ENCODE measurements around the gene TOPORS.

DNA sequence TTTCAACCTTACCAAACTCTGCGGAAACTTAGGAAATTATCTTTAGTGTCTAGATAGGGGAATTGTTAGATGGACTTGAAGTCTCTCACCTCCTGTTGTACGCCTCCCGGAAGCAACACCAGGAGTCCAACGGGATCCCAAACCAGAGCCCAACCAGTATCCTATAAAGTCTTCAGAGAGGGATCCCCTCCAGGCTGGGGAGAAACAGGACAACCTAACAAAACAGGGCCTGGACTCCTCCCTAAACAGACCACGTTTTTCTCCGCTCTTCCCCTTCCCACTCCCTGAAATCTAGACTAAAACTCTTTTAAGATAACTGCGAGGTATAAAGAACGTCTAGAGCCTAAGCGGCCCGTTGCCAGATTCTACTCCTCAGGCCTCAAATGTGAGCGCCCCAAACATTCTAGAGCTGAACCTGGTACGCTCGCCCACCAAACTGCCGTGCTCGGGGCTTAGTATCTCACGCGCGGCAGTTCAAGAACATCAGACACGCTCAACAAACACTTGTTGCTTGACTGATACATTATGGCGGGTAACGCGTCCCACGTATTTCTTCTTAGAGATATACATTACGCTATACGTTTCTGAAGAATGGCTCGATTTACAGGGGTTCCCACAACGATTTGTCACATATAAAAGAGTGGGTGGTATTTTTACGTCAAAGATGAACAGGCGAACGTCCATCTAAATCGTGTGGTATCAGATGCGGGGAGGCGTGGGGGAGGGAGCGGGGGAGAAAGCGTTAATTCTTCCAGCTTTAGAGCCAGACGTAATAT, 922 bp downstream of the TOPORS start:
- TF ChIP-seq POLR2A (IDR thresholded peaks at IDR 0.05) (peak in 1 of 2 donors; percentile 22), EP300 (IDR thresholded peaks at IDR 0.05) (no peak)
- TF ChIP-seq, protein P1, sequence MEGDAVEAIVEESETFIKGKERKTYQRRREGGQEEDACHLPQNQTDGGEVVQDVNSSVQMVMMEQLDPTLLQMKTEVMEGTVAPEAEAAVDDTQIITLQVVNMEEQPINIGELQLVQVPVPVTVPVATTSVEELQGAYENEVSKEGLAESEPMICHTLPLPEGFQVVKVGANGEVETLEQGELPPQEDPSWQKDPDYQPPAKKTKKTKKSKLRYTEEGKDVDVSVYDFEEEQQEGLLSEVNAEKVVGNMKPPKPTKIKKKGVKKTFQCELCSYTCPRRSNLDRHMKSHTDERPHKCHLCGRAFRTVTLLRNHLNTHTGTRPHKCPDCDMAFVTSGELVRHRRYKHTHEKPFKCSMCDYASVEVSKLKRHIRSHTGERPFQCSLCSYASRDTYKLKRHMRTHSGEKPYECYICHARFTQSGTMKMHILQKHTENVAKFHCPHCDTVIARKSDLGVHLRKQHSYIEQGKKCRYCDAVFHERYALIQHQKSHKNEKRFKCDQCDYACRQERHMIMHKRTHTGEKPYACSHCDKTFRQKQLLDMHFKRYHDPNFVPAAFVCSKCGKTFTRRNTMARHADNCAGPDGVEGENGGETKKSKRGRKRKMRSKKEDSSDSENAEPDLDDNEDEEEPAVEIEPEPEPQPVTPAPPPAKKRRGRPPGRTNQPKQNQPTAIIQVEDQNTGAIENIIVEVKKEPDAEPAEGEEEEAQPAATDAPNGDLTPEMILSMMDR (IDR thresholded peaks at IDR 0.05) = no peak

Data from tibial nerve (tissue), 4 donors.